ENCODE measurements around the gene HS3ST5.
A peak's percentile ranks its signal among the peaks of the same experiment; 100 is the strongest.
"Not testable (repeated sequence)": the region's sequence is repeated elsewhere in the genome, so short reads cannot be mapped to it uniquely, and the experiment has no call there.

The HS3ST5 gene

GRCh38 chr6:114149182-114149581 is 193.6 kb downstream of the HS3ST5 start:
- H3K9ac ChIP-seq (ENCODE audit: low read depth, low read length); H3K36me3 ChIP-seq (ENCODE audit: insufficient read depth, low read length); H3K9me3 ChIP-seq (ENCODE audit: insufficient read depth, low read depth, low read length); H3K4me3 ChIP-seq (ENCODE audit: low read length); H3K4me1 ChIP-seq (ENCODE audit: insufficient read depth, low read length); H3K27me3 ChIP-seq (ENCODE audit: insufficient read depth, low read length); H3K27ac ChIP-seq (ENCODE audit: low read depth, low read length): not testable (repeated sequence)

- H3K27ac ChIP-seq (ENCODE audit: low read depth, low read length) = 0 out of 2 replicates have a peak overlapping the region, but pooled peaks have one; percentile 22
- no peaks in the 10 kb centered on the region for H3K27me3 ChIP-seq (ENCODE audit: insufficient read depth, low read length)
- H3K4me3 ChIP-seq (ENCODE audit: low read length) = no peak overlapping the region
- no peaks in the 10 kb centered on the region for H3K9me3 ChIP-seq (ENCODE audit: insufficient read depth, low read depth, low read length)
- 68% methylated on average over 9 of the region's 9 CpGs for WGBS
- 0 out of 2 replicates have a peak, but pooled peaks cover 6% of the 10 kb centered on the region for H3K4me1 ChIP-seq (ENCODE audit: insufficient read depth, low read length)
- H3K9ac ChIP-seq (ENCODE audit: low read depth, low read length) = no peak overlapping the region
- no peaks in the 10 kb centered on the region for H3K36me3 ChIP-seq (ENCODE audit: insufficient read depth, low read length)
Observed at GRCh38 chr6:114144887-114145851, 197.7 kb downstream of the HS3ST5 start.

DNA sequence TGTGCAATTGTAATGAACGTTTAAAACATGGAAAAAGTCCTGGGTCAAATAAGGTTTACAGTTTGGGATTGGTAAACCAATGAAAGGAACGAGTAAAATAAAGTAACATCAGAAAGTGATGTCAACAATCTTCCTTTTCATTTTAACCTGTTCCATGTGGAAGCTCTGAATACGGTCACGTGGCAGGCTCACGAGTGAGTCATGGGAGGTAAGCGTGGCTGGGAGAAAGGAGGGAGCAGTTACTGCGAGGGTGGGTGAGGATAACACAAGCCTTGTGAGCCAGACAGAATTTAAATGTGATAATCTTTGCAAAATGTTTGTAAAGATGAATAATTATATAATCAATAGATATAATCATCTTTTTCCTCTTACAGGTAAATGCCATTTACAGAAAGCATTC is 200.6 kb downstream of the HS3ST5 start:
- Histone ChIP-seq H3K9me3 (ENCODE audit: insufficient read depth, low read depth, low read length) (no peaks in the 10 kb centered on the region), H3K4me3 (ENCODE audit: low read length) (no peak overlapping the region), H3K27ac (ENCODE audit: low read depth, low read length) (no peak overlapping the region), H3K27me3 (ENCODE audit: insufficient read depth, low read length) (no peaks in the 10 kb centered on the region), H3K9ac (ENCODE audit: low read depth, low read length) (no peak overlapping the region), H3K36me3 (ENCODE audit: insufficient read depth, low read length) (no peaks in the 10 kb centered on the region), H3K4me1 (ENCODE audit: insufficient read depth, low read length) (0 out of 2 replicates have a peak, but pooled peaks cover 6% of the 10 kb centered on the region)
- 91% methylated on average over 7 of the region's 7 CpGs for WGBS

GRCh38 chr6:114140416-114140815 is 202.4 kb downstream of the HS3ST5 start:
- no peak overlapping the region for H3K4me3 ChIP-seq (ENCODE audit: low read length)
- H3K9ac ChIP-seq (ENCODE audit: low read depth, low read length) = no peak overlapping the region
- no peaks in the 10 kb centered on the region for H3K36me3 ChIP-seq (ENCODE audit: insufficient read depth, low read length)
- H3K9me3 ChIP-seq (ENCODE audit: insufficient read depth, low read depth, low read length) = no peaks in the 10 kb centered on the region
- no peaks in the 10 kb centered on the region for H3K27me3 ChIP-seq (ENCODE audit: insufficient read depth, low read length)
- 0 out of 2 replicates have a peak, but pooled peaks cover 6% of the 10 kb centered on the region for H3K4me1 ChIP-seq (ENCODE audit: insufficient read depth, low read length)
- WGBS = 83% methylated on average over 5 of the region's 5 CpGs
- no peak overlapping the region for H3K27ac ChIP-seq (ENCODE audit: low read depth, low read length)

- 97% methylated on average over 4 of the region's 4 CpGs for WGBS
- H3K9me3 ChIP-seq (ENCODE audit: insufficient read depth, low read depth, low read length) = no peaks in the 10 kb centered on the region
- H3K27ac ChIP-seq (ENCODE audit: low read depth, low read length) = no peak overlapping the region
- H3K4me1 ChIP-seq (ENCODE audit: insufficient read depth, low read length) = no peaks in the 10 kb centered on the region
- H3K36me3 ChIP-seq (ENCODE audit: insufficient read depth, low read length) = no peaks in the 10 kb centered on the region
- no peak overlapping the region for H3K9ac ChIP-seq (ENCODE audit: low read depth, low read length)
- no peak overlapping the region for H3K4me3 ChIP-seq (ENCODE audit: low read length)
- H3K27me3 ChIP-seq (ENCODE audit: insufficient read depth, low read length) = no peaks in the 10 kb centered on the region
Observed at GRCh38 chr6:114138577-114139248, 204.1 kb downstream of the HS3ST5 start.

GRCh38 chr6:114135363-114135971 is 207.4 kb downstream of the HS3ST5 start:
- WGBS = 88% methylated on average over 5 of the region's 5 CpGs
- Histone ChIP-seq H3K27ac (ENCODE audit: low read depth, low read length) (no peak overlapping the region), H3K9ac (ENCODE audit: low read depth, low read length) (no peak overlapping the region), H3K4me1 (ENCODE audit: insufficient read depth, low read length) (no peaks in the 10 kb centered on the region), H3K4me3 (ENCODE audit: low read length) (no peak overlapping the region), H3K27me3 (ENCODE audit: insufficient read depth, low read length) (no peaks in the 10 kb centered on the region), H3K36me3 (ENCODE audit: insufficient read depth, low read length) (no peaks in the 10 kb centered on the region), H3K9me3 (ENCODE audit: insufficient read depth, low read depth, low read length) (no peaks in the 10 kb centered on the region)

DNA sequence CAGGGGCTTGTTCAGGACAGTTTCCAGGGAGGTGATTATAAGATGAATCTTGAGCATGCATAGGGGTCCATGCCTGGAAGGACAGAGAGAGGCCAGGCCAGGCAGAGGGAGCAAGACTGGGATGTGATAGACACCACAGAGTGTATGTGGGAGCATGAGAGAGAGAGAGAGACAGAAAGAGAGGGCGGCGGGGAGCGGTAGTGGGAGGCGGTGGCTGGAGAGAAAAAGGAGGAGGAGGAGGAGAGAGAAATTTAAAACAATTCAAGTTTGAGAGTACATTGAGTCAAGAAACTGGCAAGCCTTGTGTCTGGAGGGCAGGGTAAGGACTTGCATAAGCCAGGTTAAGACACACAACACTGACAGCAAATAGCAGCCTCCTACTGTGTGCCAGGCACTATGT is 209.0 kb downstream of the HS3ST5 start:
- Histone ChIP-seq H3K4me3 (ENCODE audit: low read length) (no peak overlapping the region), H3K9ac (ENCODE audit: low read depth, low read length) (no peak overlapping the region), H3K9me3 (ENCODE audit: insufficient read depth, low read depth, low read length) (no peaks in the 10 kb centered on the region), H3K27me3 (ENCODE audit: insufficient read depth, low read length) (no peaks in the 10 kb centered on the region), H3K4me1 (ENCODE audit: insufficient read depth, low read length) (no peaks in the 10 kb centered on the region), H3K36me3 (ENCODE audit: insufficient read depth, low read length) (no peaks in the 10 kb centered on the region), H3K27ac (ENCODE audit: low read depth, low read length) (no peak overlapping the region)
- WGBS = 94% methylated on average over 4 of the region's 4 CpGs

- H3K9ac ChIP-seq (ENCODE audit: low read depth, low read length) = no peak overlapping the region
- no peaks in the 10 kb centered on the region for H3K36me3 ChIP-seq (ENCODE audit: insufficient read depth, low read length)
- no peaks in the 10 kb centered on the region for H3K9me3 ChIP-seq (ENCODE audit: insufficient read depth, low read depth, low read length)
- H3K27me3 ChIP-seq (ENCODE audit: insufficient read depth, low read length) = no peaks in the 10 kb centered on the region
- H3K4me3 ChIP-seq (ENCODE audit: low read length) = no peak overlapping the region
- no peaks in the 10 kb centered on the region for H3K4me1 ChIP-seq (ENCODE audit: insufficient read depth, low read length)
- WGBS = 75% methylated on average over 1 of the region's 1 CpG
- H3K27ac ChIP-seq (ENCODE audit: low read depth, low read length) = no peak overlapping the region
Observed at GRCh38 chr6:114131945-114132344, 210.9 kb downstream of the HS3ST5 start.

GRCh38 chr6:114125576-114125975 is 217.2 kb downstream of the HS3ST5 start:
- no peak overlapping the region for H3K4me3 ChIP-seq (ENCODE audit: low read length)
- H3K9ac ChIP-seq (ENCODE audit: low read depth, low read length) = no peak overlapping the region
- H3K4me1 ChIP-seq (ENCODE audit: insufficient read depth, low read length) = peaks cover 20% of the 10 kb centered on the region
- no peak overlapping the region for H3K27ac ChIP-seq (ENCODE audit: low read depth, low read length)
- no peaks in the 10 kb centered on the region for H3K9me3 ChIP-seq (ENCODE audit: insufficient read depth, low read depth, low read length)
- H3K27me3 ChIP-seq (ENCODE audit: insufficient read depth, low read length) = no peaks in the 10 kb centered on the region
- no peaks in the 10 kb centered on the region for H3K36me3 ChIP-seq (ENCODE audit: insufficient read depth, low read length)
- 72% methylated on average over 3 of the region's 3 CpGs for WGBS

GRCh38 chr6:114121913-114122662 is 220.7 kb downstream of the HS3ST5 start:
- whole genome bisulfite sequencing = 88% methylated on average over 5 of the region's 5 CpGs
- Histone ChIP-seq H3K27me3 (ENCODE audit: insufficient read depth, low read length) (no peaks in the 10 kb centered on the region), H3K9ac (ENCODE audit: low read depth, low read length) (no peak overlapping the region), H3K4me3 (ENCODE audit: low read length) (no peak overlapping the region), H3K27ac (ENCODE audit: low read depth, low read length) (peak overlapping the region; percentile 45; the same call in 1 of the 2 replicates), H3K4me1 (ENCODE audit: insufficient read depth, low read length) (peaks cover 20% of the 10 kb centered on the region), H3K36me3 (ENCODE audit: insufficient read depth, low read length) (no peaks in the 10 kb centered on the region), H3K9me3 (ENCODE audit: insufficient read depth, low read depth, low read length) (no peaks in the 10 kb centered on the region)

Measured in HUES64 (cell line).